ENCODE results near the gene BTNL9. TPM values are rescaled to one million over a fixed set of nuclear protein-coding genes. Genes with fewer than 3 reads are reported as not detected.

BTNL9 gene
- total and polyA plus RNA-seq, 2 of the 8 experiments (the other 6 are each of a cell fraction or from before 2014, with no cell fraction given), result 0.23 to 0.89 TPM

DNA sequence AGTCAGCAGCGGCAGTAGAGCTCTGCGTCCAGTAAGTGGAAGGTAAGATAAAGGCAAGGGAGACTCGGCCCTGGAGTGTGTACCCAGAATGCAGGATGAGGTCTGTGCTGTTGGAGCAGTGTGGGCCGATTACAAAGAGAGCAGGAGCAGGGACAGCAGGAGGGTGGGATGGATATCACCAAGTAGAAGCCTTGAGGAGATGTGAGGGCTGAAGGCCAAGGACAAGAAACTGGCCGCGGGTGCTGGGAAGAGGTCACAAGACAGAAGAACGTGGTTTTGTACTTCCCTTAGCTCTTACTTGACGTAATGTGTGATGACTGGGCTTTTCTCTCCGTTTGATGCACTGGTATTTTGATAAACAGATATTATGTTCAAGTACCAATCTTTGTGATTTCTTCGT, 47.2 kb downstream of the BTNL9 start:
- CTCF ChIA-PET (ENCODE audit: partially characterized antibody), result interaction anchor here (0.7 to 2.9 kb wide), 17 partner anchors 12 to 414 kb away, joined by 3 to 15 read pairs (median 5); no protein-coding TSS in a partner anchor
- POLR2A ChIA-PET (ENCODE audit: partially characterized antibody), result interaction anchor here (1.2 kb wide), 1 partner anchor 47 kb away, joined by 3 read pairs; the partner anchor contains the start of gene BTNL9
- no peak for FAIRE-seq
- TF ChIP-seq, protein P1, sequence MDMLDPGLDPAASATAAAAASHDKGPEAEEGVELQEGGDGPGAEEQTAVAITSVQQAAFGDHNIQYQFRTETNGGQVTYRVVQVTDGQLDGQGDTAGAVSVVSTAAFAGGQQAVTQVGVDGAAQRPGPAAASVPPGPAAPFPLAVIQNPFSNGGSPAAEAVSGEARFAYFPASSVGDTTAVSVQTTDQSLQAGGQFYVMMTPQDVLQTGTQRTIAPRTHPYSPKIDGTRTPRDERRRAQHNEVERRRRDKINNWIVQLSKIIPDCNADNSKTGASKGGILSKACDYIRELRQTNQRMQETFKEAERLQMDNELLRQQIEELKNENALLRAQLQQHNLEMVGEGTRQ (IDR thresholded peaks at IDR 0.05; ENCODE audit: low read length), result no peak
- TF ChIP-seq CHD2 (IDR thresholded peaks at IDR 0.05; ENCODE audit: low read length) (no peak), JUND (IDR thresholded peaks at IDR 0.05; ENCODE audit: low read length) (no peak), TCF12 (IDR thresholded peaks at IDR 0.05; ENCODE audit: low read depth, low read length) (no peak), CBX5 (IDR thresholded peaks at IDR 0.05; ENCODE audit: low read depth, low read length) (no peak), RFX5 (IDR thresholded peaks at IDR 0.05; ENCODE audit: borderline replicate concordance, low read depth, low read length) (no peak), GABPA (IDR thresholded peaks at IDR 0.05; ENCODE audit: borderline replicate concordance, insufficient read depth, low read length) (no peak), CEBPB (IDR thresholded peaks at IDR 0.05; ENCODE audit: low read depth, low read length) (no peak), MAFK (IDR thresholded peaks at IDR 0.05; ENCODE audit: low read depth, low read length) (no peak), BCL11A (IDR thresholded peaks at IDR 0.05; ENCODE audit: low read depth in 2 of 2, low read length in 2 of 2) (no peak), SP2 (IDR thresholded peaks at IDR 0.05; ENCODE audit: low read length) (no peak), CBX8 (IDR thresholded peaks at IDR 0.05; ENCODE audit: borderline replicate concordance, low read depth, low read length) (no peak), TEAD4 (IDR thresholded peaks at IDR 0.05; ENCODE audit: low read depth, low read length) (no peak)
- TF ChIP-seq, protein P2, sequence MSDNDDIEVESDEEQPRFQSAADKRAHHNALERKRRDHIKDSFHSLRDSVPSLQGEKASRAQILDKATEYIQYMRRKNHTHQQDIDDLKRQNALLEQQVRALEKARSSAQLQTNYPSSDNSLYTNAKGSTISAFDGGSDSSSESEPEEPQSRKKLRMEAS (IDR thresholded peaks at IDR 0.05), result no peak

More for the DNA sequence above, 47.2 kb downstream of the BTNL9 start:
- H3K27me3 ChIP-seq (replicated peaks in 1 of 4; ENCODE audit: control insufficient read depth in 3 of 4, extremely low read depth in 1 of 4, insufficient read depth in 3 of 4, low read length in 3 of 4), result peaks cover 0 to 3% (median 2%) of the 10 kb centered on the region in 4 experiments; a peak in 5 of 7 replicates
- H3K79me1 ChIP-seq (ENCODE audit: low read depth, low read length), result no peaks in the 10 kb centered on the region
- no peak overlapping the region for H4K8ac ChIP-seq (ENCODE audit: extremely low read depth, insufficient read depth, low read length)
- no peak overlapping the region for H2BK15ac ChIP-seq (ENCODE audit: low read length)
- H3K9ac ChIP-seq (replicated peaks in 1 of 4; ENCODE audit: extremely low read depth in 1 of 4, low read depth in 3 of 4, low read length in 3 of 4), result no peak overlapping the region
- 84% methylated on average over 10 of the region's 10 CpGs; no CpG with 5 or more reads in 1 of the 2 experiments for WGBS, 2 experiments (ENCODE audit: extremely low coverage in 1 of 2, insufficient coverage in 1 of 2, insufficient read length in 1 of 2, insufficient replicate concordance in 2 of 2, low coverage in 1 of 2, low lambda C conversion rate in 2 of 2, missing lambda C conversion rate in 1 of 2)
- no peak overlapping the region for H2AFZ ChIP-seq (ENCODE audit: low read length)
- H3K4ac ChIP-seq (replicated peaks; ENCODE audit: insufficient read length, low read depth, low read length), result no peak overlapping the region
- H3K14ac ChIP-seq (ENCODE audit: insufficient read length), result no peak overlapping the region
- no peak overlapping the region for H2BK12ac ChIP-seq (ENCODE audit: low read depth, low read length)
- H3K4me2 ChIP-seq (ENCODE audit: insufficient read depth in 1 of 2, low read depth in 2 of 2, low read length in 2 of 2), result no peak overlapping the region
- no peak for DNase-seq (ENCODE audit: low read depth in 1 of 2, low spot score in 2 of 2)
- no peaks in the 10 kb centered on the region for H3K79me2 ChIP-seq (ENCODE audit: control insufficient read depth in 1 of 2, insufficient read depth in 2 of 2, low read length in 2 of 2)
- H3K18ac ChIP-seq (ENCODE audit: extremely low read depth, low read length), result no peak overlapping the region
- H2AK5ac ChIP-seq (ENCODE audit: low read depth, low read length), result no peak overlapping the region
- H3K36me3 ChIP-seq (ENCODE audit: control insufficient read depth in 2 of 4, insufficient read depth in 4 of 4, low read length in 3 of 4), result no peaks in the 10 kb centered on the region
- peaks cover 0 to 6% (median 0%) of the 10 kb centered on the region in 4 experiments; a peak in 1 of 7 replicates for H3K4me1 ChIP-seq (replicated peaks in 1 of 4; ENCODE audit: control insufficient read depth in 3 of 4, insufficient read depth in 4 of 4, low read length in 3 of 4)
- H3K23me2 ChIP-seq (ENCODE audit: low read depth, low read length), result no peaks in the 10 kb centered on the region
- H4K20me1 ChIP-seq (replicated peaks in 1 of 2; ENCODE audit: control insufficient read depth in 1 of 2, insufficient read depth in 2 of 2, low read length in 2 of 2), result no peaks in the 10 kb centered on the region
- no peak overlapping the region for H2BK20ac ChIP-seq (ENCODE audit: low read length)
- no peak overlapping the region for H3K56ac ChIP-seq (replicated peaks; ENCODE audit: insufficient read length, low read depth, low read length)
- no peak overlapping the region for H2BK5ac ChIP-seq (ENCODE audit: low read depth, low read length)
- no peak overlapping the region for H4K5ac ChIP-seq (ENCODE audit: insufficient read length, low read depth, low read length)
- H3K9me3 ChIP-seq (ENCODE audit: insufficient read depth in 2 of 2, low read depth in 1 of 2, low read length in 1 of 2), result no peaks in the 10 kb centered on the region
- H3K4me3 ChIP-seq (ENCODE audit: extremely low read depth in 1 of 4, insufficient read depth in 2 of 4, low read depth in 3 of 4, low read length in 4 of 4), result no peak overlapping the region
- no peak overlapping the region for H2BK120ac ChIP-seq (replicated peaks; ENCODE audit: low read depth, low read length)
- H3K23ac ChIP-seq (ENCODE audit: insufficient read length), result no peak overlapping the region
- no peak overlapping the region for H4K91ac ChIP-seq (replicated peaks; ENCODE audit: insufficient read length, low read length)
- no peak overlapping the region for H3K27ac ChIP-seq (ENCODE audit: low read depth, low read length)
